Measurements from ENCODE around the gene OR3A3. TPM values are rescaled to one million over a fixed set of nuclear protein-coding genes. Genes with fewer than 3 reads are reported as not detected.

The OR3A3 gene
- total and polyA plus RNA-seq, 2 experiments from 2014 or later, result not detected

GRCh38 chr17:3385869-3386816 is 25.0 kb upstream of the OR3A3 start, which contains the start of gene OR3A2:
OR3A2 (minus strand) TSS chr17:3386308.
- Histone ChIP-seq H3K4me2 (peak within 1 kb of the TSS; percentile 67), H3K9me2 (ENCODE audit: insufficient read depth) (no peaks in the 10 kb centered on the region; the same call in 1 of the 2 replicates), H3K4me3 (peak within 1 kb of the TSS; percentile 46), H3K79me2 (replicated peaks; ENCODE audit: insufficient read depth) (no peaks in the 10 kb centered on the region), H3K4me1 (ENCODE audit: insufficient read depth) (no peaks in the 10 kb centered on the region), H3K36me3 (ENCODE audit: insufficient read depth) (no peaks in the 10 kb centered on the region), H3K27ac (ENCODE audit: low read depth) (no peak within 1 kb of the TSS), H4K20me1 (replicated peaks; ENCODE audit: insufficient read depth) (no peaks in the 10 kb centered on the region), H3K27me3 (ENCODE audit: insufficient read depth) (peaks cover 29% of the 10 kb centered on the region), H2AFZ (peak within 1 kb of the TSS; percentile 86), H3F3A (replicated peaks; ENCODE audit: low read depth) (no peaks in the 10 kb centered on the region)
- ATAC-seq, result peak; percentile 91
- Mint-ChIP-seq H3K27me3 (ENCODE audit: insufficient read depth, low read depth, poor library complexity) (peaks cover 16% of the 10 kb centered on the region), H3K4me1 (no peaks in the 10 kb centered on the region; the same call in 2 of the 3 replicates), H3K36me3 (ENCODE audit: low read depth) (no peaks in the 10 kb centered on the region), H3K4me3 (peak within 1 kb of the TSS; percentile 57), H3K9me3 (peaks cover 20% of the 10 kb centered on the region; the same call in 2 of the 3 replicates), H3K27ac (no peak within 1 kb of the TSS)
- peak; percentile 69 for DNase-seq (ENCODE audit: low spot score)
- TF ChIP-seq, protein P1, sequence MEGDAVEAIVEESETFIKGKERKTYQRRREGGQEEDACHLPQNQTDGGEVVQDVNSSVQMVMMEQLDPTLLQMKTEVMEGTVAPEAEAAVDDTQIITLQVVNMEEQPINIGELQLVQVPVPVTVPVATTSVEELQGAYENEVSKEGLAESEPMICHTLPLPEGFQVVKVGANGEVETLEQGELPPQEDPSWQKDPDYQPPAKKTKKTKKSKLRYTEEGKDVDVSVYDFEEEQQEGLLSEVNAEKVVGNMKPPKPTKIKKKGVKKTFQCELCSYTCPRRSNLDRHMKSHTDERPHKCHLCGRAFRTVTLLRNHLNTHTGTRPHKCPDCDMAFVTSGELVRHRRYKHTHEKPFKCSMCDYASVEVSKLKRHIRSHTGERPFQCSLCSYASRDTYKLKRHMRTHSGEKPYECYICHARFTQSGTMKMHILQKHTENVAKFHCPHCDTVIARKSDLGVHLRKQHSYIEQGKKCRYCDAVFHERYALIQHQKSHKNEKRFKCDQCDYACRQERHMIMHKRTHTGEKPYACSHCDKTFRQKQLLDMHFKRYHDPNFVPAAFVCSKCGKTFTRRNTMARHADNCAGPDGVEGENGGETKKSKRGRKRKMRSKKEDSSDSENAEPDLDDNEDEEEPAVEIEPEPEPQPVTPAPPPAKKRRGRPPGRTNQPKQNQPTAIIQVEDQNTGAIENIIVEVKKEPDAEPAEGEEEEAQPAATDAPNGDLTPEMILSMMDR (conservative IDR thresholded peaks at IDR 0.05; ENCODE audit: low read depth in 2 of 2), result peak in 1 of 2 experiments; percentile 33; a peak in 2 of 4 replicates
- peak; percentile 41; the same call in 1 of the 2 replicates for TF ChIP-seq POLR2AphosphoS5 (IDR thresholded peaks at IDR 0.05; ENCODE audit: low read depth)
- TF ChIP-seq ZNF331 (CRISPR knock-in tag; IDR thresholded peaks at IDR 0.05; ENCODE audit: low read depth), result no peak

GRCh38 chr17:3389791-3390190 is 21.4 kb upstream of the OR3A3 start:
- DNase-seq (ENCODE audit: low spot score) (no peak), ATAC-seq (no peak)
- H3K9me3 Mint-ChIP-seq, result peaks cover 30% of the 10 kb centered on the region
- peaks cover 29% of the 10 kb centered on the region for H3K27me3 ChIP-seq (ENCODE audit: insufficient read depth)
- no peak overlapping the region for H3K4me3 ChIP-seq
- no peaks in the 10 kb centered on the region for H3K79me2 ChIP-seq (replicated peaks; ENCODE audit: insufficient read depth)
- H3K4me3 Mint-ChIP-seq, result no peak overlapping the region
- H3K4me1 ChIP-seq (ENCODE audit: insufficient read depth), result no peaks in the 10 kb centered on the region
- no peaks in the 10 kb centered on the region for H3F3A ChIP-seq (replicated peaks; ENCODE audit: low read depth)
- no peaks in the 10 kb centered on the region for H3K4me1 Mint-ChIP-seq
- no peak overlapping the region for H3K4me2 ChIP-seq
- no peak overlapping the region for H2AFZ ChIP-seq
- no peak overlapping the region for H3K27ac Mint-ChIP-seq
- peaks cover 2% of the 10 kb centered on the region; the same call in 1 of the 3 replicates for H3K36me3 Mint-ChIP-seq (ENCODE audit: low read depth)
- H3K36me3 ChIP-seq (ENCODE audit: insufficient read depth), result no peaks in the 10 kb centered on the region
- peaks cover 10% of the 10 kb centered on the region; the same call in 1 of the 2 replicates for H3K9me2 ChIP-seq (ENCODE audit: insufficient read depth)
- no peaks in the 10 kb centered on the region for H4K20me1 ChIP-seq (replicated peaks; ENCODE audit: insufficient read depth)
- peaks cover 16% of the 10 kb centered on the region for H3K27me3 Mint-ChIP-seq (ENCODE audit: insufficient read depth, low read depth, poor library complexity)
- H3K27ac ChIP-seq (ENCODE audit: low read depth), result no peak overlapping the region
- TF ChIP-seq CREB1 (CRISPR knock-in tag; IDR thresholded peaks at IDR 0.05; ENCODE audit: low read depth) (no peak), EZH2phosphoT487 (IDR thresholded peaks at IDR 0.05; ENCODE audit: unreplicated experiment) (no peak), EZH2 (IDR thresholded peaks at IDR 0.05; ENCODE audit: low read depth, unreplicated experiment) (no peak), POLR2AphosphoS5 (IDR thresholded peaks at IDR 0.05; ENCODE audit: low read depth) (no peak), NANOG (IDR thresholded peaks at IDR 0.05; ENCODE audit: borderline replicate concordance) (no peak)
- TF ChIP-seq, protein P2, sequence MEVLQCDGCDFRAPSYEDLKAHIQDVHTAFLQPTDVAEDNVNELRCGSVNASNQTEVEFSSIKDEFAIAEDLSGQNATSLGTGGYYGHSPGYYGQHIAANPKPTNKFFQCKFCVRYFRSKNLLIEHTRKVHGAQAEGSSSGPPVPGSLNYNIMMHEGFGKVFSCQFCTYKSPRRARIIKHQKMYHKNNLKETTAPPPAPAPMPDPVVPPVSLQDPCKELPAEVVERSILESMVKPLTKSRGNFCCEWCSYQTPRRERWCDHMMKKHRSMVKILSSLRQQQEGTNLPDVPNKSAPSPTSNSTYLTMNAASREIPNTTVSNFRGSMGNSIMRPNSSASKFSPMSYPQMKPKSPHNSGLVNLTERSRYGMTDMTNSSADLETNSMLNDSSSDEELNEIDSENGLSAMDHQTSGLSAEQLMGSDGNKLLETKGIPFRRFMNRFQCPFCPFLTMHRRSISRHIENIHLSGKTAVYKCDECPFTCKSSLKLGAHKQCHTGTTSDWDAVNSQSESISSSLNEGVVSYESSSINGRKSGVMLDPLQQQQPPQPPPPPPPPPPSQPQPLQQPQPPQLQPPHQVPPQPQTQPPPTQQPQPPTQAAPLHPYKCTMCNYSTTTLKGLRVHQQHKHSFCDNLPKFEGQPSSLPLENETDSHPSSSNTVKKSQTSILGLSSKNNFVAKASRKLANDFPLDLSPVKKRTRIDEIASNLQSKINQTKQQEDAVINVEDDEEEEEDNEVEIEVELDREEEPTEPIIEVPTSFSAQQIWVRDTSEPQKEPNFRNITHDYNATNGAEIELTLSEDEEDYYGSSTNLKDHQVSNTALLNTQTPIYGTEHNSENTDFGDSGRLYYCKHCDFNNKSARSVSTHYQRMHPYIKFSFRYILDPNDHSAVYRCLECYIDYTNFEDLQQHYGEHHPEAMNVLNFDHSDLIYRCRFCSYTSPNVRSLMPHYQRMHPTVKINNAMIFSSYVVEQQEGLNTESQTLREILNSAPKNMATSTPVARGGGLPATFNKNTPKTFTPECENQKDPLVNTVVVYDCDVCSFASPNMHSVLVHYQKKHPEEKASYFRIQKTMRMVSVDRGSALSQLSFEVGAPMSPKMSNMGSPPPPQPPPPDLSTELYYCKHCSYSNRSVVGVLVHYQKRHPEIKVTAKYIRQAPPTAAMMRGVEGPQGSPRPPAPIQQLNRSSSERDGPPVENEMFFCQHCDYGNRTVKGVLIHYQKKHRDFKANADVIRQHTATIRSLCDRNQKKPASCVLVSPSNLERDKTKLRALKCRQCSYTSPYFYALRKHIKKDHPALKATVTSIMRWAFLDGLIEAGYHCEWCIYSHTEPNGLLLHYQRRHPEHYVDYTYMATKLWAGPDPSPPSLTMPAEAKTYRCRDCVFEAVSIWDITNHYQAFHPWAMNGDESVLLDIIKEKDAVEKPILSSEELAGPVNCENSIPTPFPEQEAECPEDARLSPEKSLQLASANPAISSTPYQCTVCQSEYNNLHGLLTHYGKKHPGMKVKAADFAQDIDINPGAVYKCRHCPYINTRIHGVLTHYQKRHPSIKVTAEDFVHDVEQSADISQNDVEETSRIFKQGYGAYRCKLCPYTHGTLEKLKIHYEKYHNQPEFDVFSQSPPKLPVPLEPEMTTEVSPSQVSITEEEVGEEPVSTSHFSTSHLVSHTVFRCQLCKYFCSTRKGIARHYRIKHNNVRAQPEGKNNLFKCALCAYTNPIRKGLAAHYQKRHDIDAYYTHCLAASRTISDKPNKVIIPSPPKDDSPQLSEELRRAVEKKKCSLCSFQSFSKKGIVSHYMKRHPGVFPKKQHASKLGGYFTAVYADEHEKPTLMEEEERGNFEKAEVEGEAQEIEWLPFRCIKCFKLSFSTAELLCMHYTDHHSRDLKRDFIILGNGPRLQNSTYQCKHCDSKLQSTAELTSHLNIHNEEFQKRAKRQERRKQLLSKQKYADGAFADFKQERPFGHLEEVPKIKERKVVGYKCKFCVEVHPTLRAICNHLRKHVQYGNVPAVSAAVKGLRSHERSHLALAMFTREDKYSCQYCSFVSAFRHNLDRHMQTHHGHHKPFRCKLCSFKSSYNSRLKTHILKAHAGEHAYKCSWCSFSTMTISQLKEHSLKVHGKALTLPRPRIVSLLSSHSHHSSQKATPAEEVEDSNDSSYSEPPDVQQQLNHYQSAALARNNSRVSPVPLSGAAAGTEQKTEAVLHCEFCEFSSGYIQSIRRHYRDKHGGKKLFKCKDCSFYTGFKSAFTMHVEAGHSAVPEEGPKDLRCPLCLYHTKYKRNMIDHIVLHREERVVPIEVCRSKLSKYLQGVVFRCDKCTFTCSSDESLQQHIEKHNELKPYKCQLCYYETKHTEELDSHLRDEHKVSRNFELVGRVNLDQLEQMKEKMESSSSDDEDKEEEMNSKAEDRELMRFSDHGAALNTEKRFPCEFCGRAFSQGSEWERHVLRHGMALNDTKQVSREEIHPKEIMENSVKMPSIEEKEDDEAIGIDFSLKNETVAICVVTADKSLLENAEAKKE (CRISPR knock-in tag; IDR thresholded peaks at IDR 0.05), result no peak

All from GM23338 (cell line).